Neural progenitor cell (in vitro differentiated cells): ENCODE measurements around the gene PRKAG2. TPM values are rescaled to one million over a fixed set of nuclear protein-coding genes. Genes with fewer than 3 reads are reported as not detected.

ENCODE experiments used
- DNase-seq: peaks from one replicate; pipeline ENCODE4 v3.0.0-alpha.2; 2016; ENCODE audit warnings: low spot score
- H2AFZ ChIP-seq: fragments of 200-600 bp; sonication (generic); replicated peaks from 2 replicates; pipeline ENCODE4 v1.6.1; 2016; ENCODE audit warnings: antibody characterized with exemption
- H3F3A ChIP-seq: fragments of 200-600 bp; sonication (generic); 2 replicates; pipeline ENCODE4 v1.6.1; 2016; ENCODE audit warnings: antibody characterized with exemption, low read depth
- H3K27ac ChIP-seq: fragments of 200-600 bp; sonication (generic); 2 replicates; pipeline ENCODE4 v1.5.1; 2016; ENCODE audit warnings: mild to moderate bottlenecking
- H3K27me3 ChIP-seq: fragments of 200-600 bp; sonication (generic); 2 replicates; pipeline ENCODE4 v1.6.1; 2016; ENCODE audit warnings: mild to moderate bottlenecking, moderate library complexity
- H3K36me3 ChIP-seq: fragments of 200-600 bp; sonication (generic); 2 replicates; pipeline ENCODE4 v1.5.1; 2016
- H3K4me1 ChIP-seq: fragments of 200-600 bp; sonication (generic); 2 replicates; pipeline ENCODE4 v1.6.1; 2016; ENCODE audit warnings: mixed run types
- H3K4me2 ChIP-seq: fragments of 200-600 bp; sonication (generic); 2 replicates; pipeline ENCODE4 v1.6.1; 2016
- H3K4me3 ChIP-seq: fragments of 200-600 bp; sonication (generic); 2 replicates; pipeline ENCODE4 v1.5.1; 2016
- H3K79me2 ChIP-seq: fragments of 200-600 bp; sonication (generic); 2 replicates; pipeline ENCODE4 v1.6.1; 2016; ENCODE audit warnings: low read depth
- H3K9ac ChIP-seq: fragments of 200-600 bp; sonication (generic); 2 replicates; pipeline ENCODE4 v1.6.1; 2016
- H3K9me3 ChIP-seq: fragments of 200-600 bp; sonication (generic); 2 replicates; pipeline ENCODE4 v1.5.1; 2016; ENCODE audit warnings: low read depth
- H4K20me1 ChIP-seq: fragments of 200-600 bp; sonication (generic); 2 replicates; pipeline ENCODE4 v1.6.1; 2016; ENCODE audit warnings: low read depth
- H3K27ac Mint-ChIP-seq: 3 replicates; pipeline ENCODE4 v1.8.0; 2021; ENCODE audit warnings: mixed read lengths
- H3K27me3 Mint-ChIP-seq: 2 replicates; pipeline ENCODE4 v1.8.0; 2022; ENCODE audit warnings: low read depth, mild to moderate bottlenecking, inconsistent platforms, moderate library complexity, mixed read lengths; ENCODE audit not compliant: insufficient read depth
- H3K36me3 Mint-ChIP-seq: 3 replicates; pipeline ENCODE4 v1.8.0; 2021; ENCODE audit warnings: mixed read lengths
- H3K4me1 Mint-ChIP-seq: 3 replicates; pipeline ENCODE4 v1.8.0; 2021; ENCODE audit warnings: mixed read lengths
- H3K4me3 Mint-ChIP-seq: 3 replicates; pipeline ENCODE4 v1.8.0; 2021; ENCODE audit warnings: mild to moderate bottlenecking, moderate library complexity, mixed read lengths
- H3K9me3 Mint-ChIP-seq: 3 replicates; pipeline ENCODE4 v1.8.0; 2020; ENCODE audit warnings: mixed read lengths
- CTCF ChIP-seq: fragments of 200-600 bp; sonication (generic); IDR thresholded peaks from 2 replicates; pipeline ENCODE4 v1.5.1; 2017; ENCODE audit warnings: antibody characterized with exemption, mild to moderate bottlenecking
- EZH2 ChIP-seq: fragments of 200-600 bp; sonication (generic); IDR thresholded peaks from 2 replicates; pipeline ENCODE4 v1.6.1; 2017; ENCODE audit warnings: antibody characterized with exemption, mild to moderate bottlenecking, moderate library complexity
- EZH2phosphoT487 ChIP-seq: fragments of 200-600 bp; sonication (generic); IDR thresholded peaks from 2 replicates; pipeline ENCODE4 v1.6.1; 2017; ENCODE audit warnings: antibody characterized with exemption
- total RNA-seq: library from RNA; depleted of rRNA; stranded (reverse); fragments of >200 nt; gene quantifications from 2 replicates; pipeline ENCODE4 v1.2.3, GENCODE V29; 2015; ENCODE audit warnings: low replicate concordance

PRKAG2 gene
- total RNA-seq, 1 donor from 2014 or later: 11.4 TPM

GRCh38 chr7:151549644-151550043 lies 327.3 kb downstream of the PRKAG2 start:
- Histone ChIP-seq H3K4me3 (no peak overlapping the region), H3K79me2 (no peaks in the 10 kb centered on the region), H3K36me3 (no peaks in the 10 kb centered on the region), H3K9me3 (no peaks in the 10 kb centered on the region), H3K4me2 (no peak overlapping the region), H3K27me3 (no peaks in the 10 kb centered on the region), H3K9ac (no peak overlapping the region), H3K4me1 (no peaks in the 10 kb centered on the region), H2AFZ (no peak overlapping the region), H3F3A (no peaks in the 10 kb centered on the region), H4K20me1 (no peaks in the 10 kb centered on the region), H3K27ac (no peak overlapping the region)
- no peaks in the 10 kb centered on the region for H3K9me3 Mint-ChIP-seq
- no peak overlapping the region for H3K27ac Mint-ChIP-seq
- DNase-seq: no peak
- TF ChIP-seq EZH2: no peak
- TF ChIP-seq EZH2phosphoT487: no peak
- no peak for TF ChIP-seq CTCF
- H3K36me3 Mint-ChIP-seq: no peaks in the 10 kb centered on the region
- H3K4me3 Mint-ChIP-seq: no peak overlapping the region
- H3K27me3 Mint-ChIP-seq: peaks cover 10% of the 10 kb centered on the region
- peaks cover 19% of the 10 kb centered on the region for H3K4me1 Mint-ChIP-seq

GRCh38 chr7:151549083-151549482 lies 327.8 kb downstream of the PRKAG2 start:
- H3K27ac ChIP-seq: no peak overlapping the region
- no peaks in the 10 kb centered on the region for H3K36me3 ChIP-seq
- Mint-ChIP-seq H3K4me3 (no peak overlapping the region), H3K27me3 (peaks cover 10% of the 10 kb centered on the region), H3K27ac (no peak overlapping the region), H3K4me1 (peaks cover 19% of the 10 kb centered on the region), H3K36me3 (no peaks in the 10 kb centered on the region), H3K9me3 (no peaks in the 10 kb centered on the region)
- no peaks in the 10 kb centered on the region for H3K79me2 ChIP-seq
- no peaks in the 10 kb centered on the region for H3K27me3 ChIP-seq
- no peaks in the 10 kb centered on the region for H3K4me1 ChIP-seq
- H3K9me3 ChIP-seq: no peaks in the 10 kb centered on the region
- no peak for DNase-seq
- TF ChIP-seq EZH2 (no peak), EZH2phosphoT487 (no peak), CTCF (no peak)
- H3F3A ChIP-seq: no peaks in the 10 kb centered on the region
- H2AFZ ChIP-seq: no peak overlapping the region
- no peak overlapping the region for H3K4me3 ChIP-seq
- no peak overlapping the region for H3K9ac ChIP-seq
- H3K4me2 ChIP-seq: no peak overlapping the region
- H4K20me1 ChIP-seq: no peaks in the 10 kb centered on the region

- Mint-ChIP-seq H3K27me3 (peaks cover 8% of the 10 kb centered on the region), H3K27ac (no peak overlapping the region), H3K9me3 (no peaks in the 10 kb centered on the region), H3K4me3 (no peak overlapping the region), H3K36me3 (no peaks in the 10 kb centered on the region), H3K4me1 (peaks cover 27% of the 10 kb centered on the region)
- Histone ChIP-seq H3K9me3 (no peaks in the 10 kb centered on the region), H3K27me3 (no peaks in the 10 kb centered on the region), H3K4me1 (no peaks in the 10 kb centered on the region), H4K20me1 (no peaks in the 10 kb centered on the region), H3K4me2 (no peak overlapping the region), H3F3A (peaks cover 7% of the 10 kb centered on the region), H3K79me2 (no peaks in the 10 kb centered on the region), H3K4me3 (no peak overlapping the region), H3K36me3 (no peaks in the 10 kb centered on the region), H3K27ac (no peak overlapping the region), H2AFZ (no peak overlapping the region), H3K9ac (no peak overlapping the region)
- TF ChIP-seq EZH2phosphoT487 (no peak), EZH2 (no peak), CTCF (no peak)
- DNase-seq: no peak
Measured at GRCh38 chr7:151544183-151544582, 332.7 kb downstream of the PRKAG2 start.
